Neural cell (in vitro differentiated cells): Measurements from ENCODE around the gene E2F2. TPM values are rescaled to one million over a fixed set of nuclear protein-coding genes. Genes with fewer than 3 reads are reported as not detected.

Experiments used
- H2AFZ ChIP-seq: fragments of 200-600, 300-800 bp; sonication (generic), shearing (Covaris generic); 2 replicates; pipeline ENCODE4 v1.6.0; 2014; ENCODE audit warnings: low read depth, mild to moderate bottlenecking, antibody characterized with exemption, low read length, moderate library complexity
- H3F3A ChIP-seq: fragments of 200-600 bp; shearing (Covaris generic); 2 replicates; pipeline ENCODE4 v1.6.1; 2016; ENCODE audit warnings: mild to moderate bottlenecking, moderate library complexity, mixed read lengths, antibody characterized with exemption, low read length; ENCODE audit not compliant: insufficient read depth, poor library complexity, severe bottlenecking
- H3K27ac ChIP-seq: fragments of 200-600, 300-800 bp; sonication (generic), shearing (Covaris generic); 2 replicates; pipeline ENCODE4 v1.5.1; 2014; ENCODE audit warnings: mild to moderate bottlenecking, low read length, moderate library complexity
- H3K27me3 ChIP-seq: fragments of 300-800, 200-600 bp; sonication (generic), shearing (Covaris generic); 2 replicates; pipeline ENCODE4 v1.6.0; 2014; ENCODE audit warnings: mild to moderate bottlenecking, low read depth, low read length, moderate library complexity; ENCODE audit not compliant: insufficient read depth
- H3K36me3 ChIP-seq: fragments of 300-800, 200-600 bp; sonication (generic), shearing (Covaris generic); 2 replicates; pipeline ENCODE4 v1.5.1; 2014; ENCODE audit warnings: mild to moderate bottlenecking, antibody characterized with exemption, low read length, moderate library complexity; ENCODE audit not compliant: insufficient read depth
- H3K4me2 ChIP-seq: fragments of 300-800, 200-600 bp; sonication (generic), shearing (Covaris generic); 2 replicates; pipeline ENCODE4 v1.6.0; 2014; ENCODE audit warnings: mild to moderate bottlenecking, low read length
- H3K4me3 ChIP-seq: fragments of 300-800, 200-600 bp; sonication (generic), shearing (Covaris generic); 2 replicates; pipeline ENCODE4 v1.5.1; 2014; ENCODE audit warnings: mild to moderate bottlenecking, low read length, moderate library complexity
- H3K79me2 ChIP-seq: fragments of 200-600 bp; shearing (Covaris generic); replicated peaks from 2 replicates; pipeline ENCODE4 v1.6.0; 2014; ENCODE audit warnings: mild to moderate bottlenecking, low read length, moderate library complexity; ENCODE audit not compliant: insufficient read depth
- H3K9ac ChIP-seq: fragments of 300-800, 200-600 bp; sonication (generic), shearing (Covaris generic); 2 replicates; pipeline ENCODE4 v1.6.1; 2016; ENCODE audit warnings: mild to moderate bottlenecking, low read length, mixed read lengths
- H3K9me2 ChIP-seq: fragments of 200-600 bp; shearing (Covaris generic); 2 replicates; pipeline ENCODE4 v1.6.1; 2016; ENCODE audit warnings: mild to moderate bottlenecking, low read length, mixed read lengths; ENCODE audit not compliant: insufficient read depth
- H3K9me3 ChIP-seq: fragments of 200-600, 300-800 bp; sonication (generic), shearing (Covaris generic); 2 replicates; pipeline ENCODE4 v1.6.1; 2016; ENCODE audit warnings: mild to moderate bottlenecking, mixed run types, low read length, moderate library complexity, mixed read lengths
- H4K20me1 ChIP-seq: fragments of 200-600 bp; shearing (Covaris generic); 2 replicates; pipeline ENCODE4 v1.6.1; 2016; ENCODE audit warnings: mild to moderate bottlenecking, mixed run types; ENCODE audit not compliant: insufficient read depth
- EP300 ChIP-seq: fragments of 450-650 bp; conservative IDR thresholded peaks from 2 replicates; pipeline ENCODE4 v1.6.1; 2014; ENCODE audit warnings: antibody characterized with exemption, mild to moderate bottlenecking, moderate library complexity; ENCODE audit not compliant: poor library complexity, severe bottlenecking
- EZH2 ChIP-seq: fragments of 200-600, 300-800 bp; shearing (Covaris generic), sonication (generic); IDR thresholded peaks from 2 replicates; pipeline ENCODE4 v1.6.1; 2014; ENCODE audit warnings: antibody characterized with exemption, low read length, borderline replicate concordance, mild to moderate bottlenecking; ENCODE audit not compliant: insufficient read depth, poor library complexity, severe bottlenecking
- MXI1 ChIP-seq: fragments of 450-650 bp; conservative IDR thresholded peaks from 2 replicates; pipeline ENCODE4 v1.6.1; 2014; ENCODE audit warnings: antibody characterized with exemption, mild to moderate bottlenecking; ENCODE audit not compliant: poor library complexity, severe bottlenecking
- POLR2AphosphoS5 ChIP-seq: IDR thresholded peaks from 2 replicates; pipeline ENCODE4 v1.6.1; 2012
- RAD21 ChIP-seq: fragments of 450-650 bp; conservative IDR thresholded peaks from 2 replicates; pipeline ENCODE4 v1.6.1; 2014; ENCODE audit warnings: antibody characterized with exemption, mild to moderate bottlenecking, moderate library complexity
- SMC3 ChIP-seq: fragments of 450-650 bp; conservative IDR thresholded peaks from 2 replicates; pipeline ENCODE4 v1.6.1; 2014; ENCODE audit warnings: antibody characterized with exemption, mild to moderate bottlenecking, moderate library complexity; ENCODE audit not compliant: poor library complexity
- TAF1 ChIP-seq: IDR thresholded peaks from 2 replicates; pipeline ENCODE4 v1.6.1; 2012; ENCODE audit warnings: low read depth
- polyA plus RNA-seq: library from polyadenylated mRNA; depleted of rRNA; stranded (reverse); fragments of >200 nt; gene quantifications from 2 replicates; pipeline ENCODE4 v1.2.3, GENCODE V29; 2014
- TF ChIP-seq, protein P1 (sequence below): IDR thresholded peaks from 2 replicates; pipeline ENCODE4 v1.6.1; 2012; ENCODE audit warnings: borderline replicate concordance
- TF ChIP-seq, protein P2 (sequence below): fragments of 450-650 bp; IDR thresholded peaks from 2 replicates; pipeline ENCODE4 v1.5.1; 2014; ENCODE audit warnings: antibody characterized with exemption, mild to moderate bottlenecking, moderate library complexity; ENCODE audit not compliant: poor library complexity, severe bottlenecking

Gene E2F2
- polyA plus RNA-seq, 1 donor from 2014 or later: 0.16 TPM

DNA sequence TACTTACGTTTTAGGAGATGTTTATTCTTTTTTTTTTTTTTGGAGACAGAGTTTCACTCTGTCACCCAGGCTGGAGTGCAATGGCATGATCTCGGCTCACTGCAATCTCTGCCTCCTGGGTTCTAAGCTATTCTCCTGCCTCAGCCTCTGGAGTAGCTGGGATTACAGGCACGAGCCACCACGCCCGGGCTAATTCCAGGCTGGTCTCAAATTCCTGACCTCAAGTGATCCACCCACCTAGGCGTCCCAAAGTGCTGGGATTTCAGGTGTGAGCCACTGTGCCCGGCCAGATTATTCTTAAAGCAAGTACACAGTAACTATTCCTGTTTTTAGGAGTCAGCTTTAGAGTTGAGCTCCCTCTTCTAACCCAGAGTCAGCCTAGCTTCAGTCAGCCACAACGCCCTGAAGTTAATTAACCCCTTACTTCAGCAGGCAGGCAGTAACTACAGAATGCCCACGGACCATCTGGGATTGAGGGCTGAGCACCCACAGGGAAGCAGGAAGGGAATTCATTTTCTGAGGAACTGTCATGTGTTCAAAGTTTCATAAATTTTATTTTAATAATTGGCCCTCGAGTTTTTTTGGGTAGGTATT is 33.6 kb upstream of the E2F2 start:
- H3K4me2 ChIP-seq: no peak overlapping the region
- peaks cover 22% of the 10 kb centered on the region for H3K27me3 ChIP-seq
- no peak overlapping the region for H3K4me3 ChIP-seq
- no peak overlapping the region for H2AFZ ChIP-seq
- no peaks in the 10 kb centered on the region for H3K79me2 ChIP-seq
- no peaks in the 10 kb centered on the region for H3K36me3 ChIP-seq
- H3F3A ChIP-seq: no peaks in the 10 kb centered on the region
- no peak overlapping the region for H3K9ac ChIP-seq
- no peaks in the 10 kb centered on the region for H3K9me2 ChIP-seq
- no peaks in the 10 kb centered on the region for H4K20me1 ChIP-seq
- TF ChIP-seq, protein P1, sequence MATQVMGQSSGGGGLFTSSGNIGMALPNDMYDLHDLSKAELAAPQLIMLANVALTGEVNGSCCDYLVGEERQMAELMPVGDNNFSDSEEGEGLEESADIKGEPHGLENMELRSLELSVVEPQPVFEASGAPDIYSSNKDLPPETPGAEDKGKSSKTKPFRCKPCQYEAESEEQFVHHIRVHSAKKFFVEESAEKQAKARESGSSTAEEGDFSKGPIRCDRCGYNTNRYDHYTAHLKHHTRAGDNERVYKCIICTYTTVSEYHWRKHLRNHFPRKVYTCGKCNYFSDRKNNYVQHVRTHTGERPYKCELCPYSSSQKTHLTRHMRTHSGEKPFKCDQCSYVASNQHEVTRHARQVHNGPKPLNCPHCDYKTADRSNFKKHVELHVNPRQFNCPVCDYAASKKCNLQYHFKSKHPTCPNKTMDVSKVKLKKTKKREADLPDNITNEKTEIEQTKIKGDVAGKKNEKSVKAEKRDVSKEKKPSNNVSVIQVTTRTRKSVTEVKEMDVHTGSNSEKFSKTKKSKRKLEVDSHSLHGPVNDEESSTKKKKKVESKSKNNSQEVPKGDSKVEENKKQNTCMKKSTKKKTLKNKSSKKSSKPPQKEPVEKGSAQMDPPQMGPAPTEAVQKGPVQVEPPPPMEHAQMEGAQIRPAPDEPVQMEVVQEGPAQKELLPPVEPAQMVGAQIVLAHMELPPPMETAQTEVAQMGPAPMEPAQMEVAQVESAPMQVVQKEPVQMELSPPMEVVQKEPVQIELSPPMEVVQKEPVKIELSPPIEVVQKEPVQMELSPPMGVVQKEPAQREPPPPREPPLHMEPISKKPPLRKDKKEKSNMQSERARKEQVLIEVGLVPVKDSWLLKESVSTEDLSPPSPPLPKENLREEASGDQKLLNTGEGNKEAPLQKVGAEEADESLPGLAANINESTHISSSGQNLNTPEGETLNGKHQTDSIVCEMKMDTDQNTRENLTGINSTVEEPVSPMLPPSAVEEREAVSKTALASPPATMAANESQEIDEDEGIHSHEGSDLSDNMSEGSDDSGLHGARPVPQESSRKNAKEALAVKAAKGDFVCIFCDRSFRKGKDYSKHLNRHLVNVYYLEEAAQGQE: no peak
- TF ChIP-seq RAD21 (no peak), MXI1 (no peak), SMC3 (no peak), EP300 (no peak), EZH2 (no peak), POLR2AphosphoS5 (no peak), TAF1 (no peak)
- TF ChIP-seq, protein P2, sequence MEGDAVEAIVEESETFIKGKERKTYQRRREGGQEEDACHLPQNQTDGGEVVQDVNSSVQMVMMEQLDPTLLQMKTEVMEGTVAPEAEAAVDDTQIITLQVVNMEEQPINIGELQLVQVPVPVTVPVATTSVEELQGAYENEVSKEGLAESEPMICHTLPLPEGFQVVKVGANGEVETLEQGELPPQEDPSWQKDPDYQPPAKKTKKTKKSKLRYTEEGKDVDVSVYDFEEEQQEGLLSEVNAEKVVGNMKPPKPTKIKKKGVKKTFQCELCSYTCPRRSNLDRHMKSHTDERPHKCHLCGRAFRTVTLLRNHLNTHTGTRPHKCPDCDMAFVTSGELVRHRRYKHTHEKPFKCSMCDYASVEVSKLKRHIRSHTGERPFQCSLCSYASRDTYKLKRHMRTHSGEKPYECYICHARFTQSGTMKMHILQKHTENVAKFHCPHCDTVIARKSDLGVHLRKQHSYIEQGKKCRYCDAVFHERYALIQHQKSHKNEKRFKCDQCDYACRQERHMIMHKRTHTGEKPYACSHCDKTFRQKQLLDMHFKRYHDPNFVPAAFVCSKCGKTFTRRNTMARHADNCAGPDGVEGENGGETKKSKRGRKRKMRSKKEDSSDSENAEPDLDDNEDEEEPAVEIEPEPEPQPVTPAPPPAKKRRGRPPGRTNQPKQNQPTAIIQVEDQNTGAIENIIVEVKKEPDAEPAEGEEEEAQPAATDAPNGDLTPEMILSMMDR: no peak
- no peak overlapping the region for H3K27ac ChIP-seq
- H3K9me3 ChIP-seq: no peaks in the 10 kb centered on the region

DNA sequence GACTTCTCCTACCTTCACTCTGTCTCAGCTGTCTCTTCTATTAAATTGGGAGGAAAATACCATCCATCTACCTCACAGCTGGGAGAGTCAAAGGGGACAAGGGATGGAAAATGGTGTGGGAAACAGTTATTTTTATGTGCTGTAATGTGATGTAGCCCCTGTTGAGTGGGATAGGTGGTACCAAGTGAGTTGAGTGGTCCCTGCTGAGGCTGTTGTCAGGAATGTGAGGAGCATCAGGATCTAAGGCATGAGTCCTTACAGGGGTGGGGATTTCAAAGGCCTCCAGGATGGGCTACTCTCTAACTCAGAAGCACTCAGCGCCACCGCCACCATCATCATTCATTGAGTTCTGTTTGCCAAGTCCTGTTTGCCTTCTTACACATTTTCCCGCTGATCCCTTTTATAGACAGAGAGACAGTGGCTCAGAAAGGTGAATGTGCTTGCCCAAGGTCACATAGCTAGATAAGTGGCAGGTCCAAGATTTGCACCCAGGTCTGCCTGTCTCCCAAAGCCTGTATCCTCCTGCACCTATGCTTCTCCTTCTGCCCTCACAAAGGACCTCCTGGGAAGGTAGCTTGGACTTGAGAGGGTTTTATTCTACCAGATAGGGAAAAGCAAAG is 32.8 kb upstream of the E2F2 start:
- H3F3A ChIP-seq: no peaks in the 10 kb centered on the region
- H3K27me3 ChIP-seq: peaks cover 28% of the 10 kb centered on the region
- no peak overlapping the region for H2AFZ ChIP-seq
- no peaks in the 10 kb centered on the region for H4K20me1 ChIP-seq
- H3K9ac ChIP-seq: no peak overlapping the region
- no peaks in the 10 kb centered on the region for H3K36me3 ChIP-seq
- no peak overlapping the region for H3K4me2 ChIP-seq
- H3K9me2 ChIP-seq: no peaks in the 10 kb centered on the region
- no peaks in the 10 kb centered on the region for H3K9me3 ChIP-seq
- H3K27ac ChIP-seq: no peak overlapping the region
- no peaks in the 10 kb centered on the region for H3K79me2 ChIP-seq
- no peak overlapping the region for H3K4me3 ChIP-seq
- TF ChIP-seq EZH2 (no peak), RAD21 (no peak), SMC3 (no peak), POLR2AphosphoS5 (no peak), EP300 (no peak)
- TF ChIP-seq, protein P2: no peak
